Measurements from ENCODE around the gene RPTOR.

DNA sequence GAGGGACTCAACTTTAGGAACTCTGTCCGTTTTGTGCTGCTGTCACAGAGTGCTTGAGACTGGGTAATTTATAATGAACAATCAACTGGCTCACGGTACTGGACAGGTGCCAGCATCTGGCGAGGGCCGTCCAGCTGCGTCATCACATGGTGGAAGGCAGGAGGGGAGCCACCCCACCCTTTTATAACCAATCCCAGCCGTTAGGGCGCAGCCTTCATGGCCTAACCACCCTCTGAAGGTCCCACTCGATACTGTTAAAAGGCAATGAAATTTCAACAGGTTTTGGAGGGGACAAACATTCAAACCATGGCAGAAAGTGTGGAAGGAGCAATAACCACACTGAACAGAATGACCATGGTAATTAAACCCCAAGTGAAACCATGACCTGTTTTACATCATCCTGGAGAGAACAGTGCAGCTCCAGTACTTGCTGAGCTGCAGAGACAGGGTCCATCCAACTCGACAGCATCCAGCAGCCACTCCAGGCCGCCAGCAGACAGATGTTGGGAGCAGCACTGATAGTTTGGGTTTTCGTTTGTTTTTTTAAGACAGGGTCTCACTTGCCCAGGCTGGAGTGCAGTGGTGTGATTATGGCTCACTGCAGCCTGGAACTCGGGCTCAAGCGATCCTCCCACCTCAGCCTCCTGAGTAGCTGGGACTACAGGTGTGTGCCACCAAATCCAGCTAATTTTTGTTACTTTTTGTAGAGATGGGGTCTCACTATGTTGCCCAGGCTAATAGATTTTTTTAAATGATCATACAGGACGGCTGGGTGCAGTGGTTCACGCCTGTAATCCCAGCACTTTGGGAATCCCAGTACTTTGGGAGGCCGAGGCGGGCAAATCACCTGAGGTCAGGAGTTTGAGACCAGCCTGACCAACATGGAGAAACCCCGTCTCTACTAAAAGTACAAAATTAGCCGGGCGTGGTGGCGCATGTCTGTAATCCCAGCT, 458.0 kb downstream of the RPTOR start:
- TF ChIP-seq EZH2 (IDR thresholded peaks at IDR 0.05; ENCODE audit: borderline replicate concordance, low read depth, low read length, severe bottlenecking) (no peak), CTCF (IDR thresholded peaks at IDR 0.05; ENCODE audit: borderline replicate concordance, extremely low read depth, low read length, poor library complexity, severe bottlenecking) (no peak)
